ENCODE measurements around the gene CDH23.

DNA sequence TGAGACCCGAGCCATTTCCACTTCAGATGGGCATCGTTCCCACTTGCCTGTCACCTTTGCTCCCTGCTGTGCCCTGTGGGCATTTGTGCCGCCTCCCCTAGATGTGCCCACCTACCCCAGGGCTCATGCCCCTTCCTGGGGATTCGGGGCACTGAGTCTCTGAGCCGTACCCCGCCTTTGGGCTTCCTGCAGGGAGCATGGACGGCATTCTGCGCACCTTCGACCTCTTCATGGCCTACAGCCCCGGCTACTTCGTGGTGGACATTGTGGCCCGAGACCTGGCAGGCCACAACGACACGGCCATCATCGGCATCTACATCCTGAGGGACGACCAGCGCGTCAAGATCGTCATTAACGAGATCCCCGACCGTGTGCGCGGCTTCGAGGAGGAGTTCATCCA lies 412.9 kb downstream of the CDH23 start:
- TF ChIP-seq, protein P1, sequence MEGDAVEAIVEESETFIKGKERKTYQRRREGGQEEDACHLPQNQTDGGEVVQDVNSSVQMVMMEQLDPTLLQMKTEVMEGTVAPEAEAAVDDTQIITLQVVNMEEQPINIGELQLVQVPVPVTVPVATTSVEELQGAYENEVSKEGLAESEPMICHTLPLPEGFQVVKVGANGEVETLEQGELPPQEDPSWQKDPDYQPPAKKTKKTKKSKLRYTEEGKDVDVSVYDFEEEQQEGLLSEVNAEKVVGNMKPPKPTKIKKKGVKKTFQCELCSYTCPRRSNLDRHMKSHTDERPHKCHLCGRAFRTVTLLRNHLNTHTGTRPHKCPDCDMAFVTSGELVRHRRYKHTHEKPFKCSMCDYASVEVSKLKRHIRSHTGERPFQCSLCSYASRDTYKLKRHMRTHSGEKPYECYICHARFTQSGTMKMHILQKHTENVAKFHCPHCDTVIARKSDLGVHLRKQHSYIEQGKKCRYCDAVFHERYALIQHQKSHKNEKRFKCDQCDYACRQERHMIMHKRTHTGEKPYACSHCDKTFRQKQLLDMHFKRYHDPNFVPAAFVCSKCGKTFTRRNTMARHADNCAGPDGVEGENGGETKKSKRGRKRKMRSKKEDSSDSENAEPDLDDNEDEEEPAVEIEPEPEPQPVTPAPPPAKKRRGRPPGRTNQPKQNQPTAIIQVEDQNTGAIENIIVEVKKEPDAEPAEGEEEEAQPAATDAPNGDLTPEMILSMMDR (IDR thresholded peaks at IDR 0.05): no peak
- TF ChIP-seq SMAD4 (CRISPR knock-in tag; IDR thresholded peaks at IDR 0.05): no peak
- TF ChIP-seq, protein P2, sequence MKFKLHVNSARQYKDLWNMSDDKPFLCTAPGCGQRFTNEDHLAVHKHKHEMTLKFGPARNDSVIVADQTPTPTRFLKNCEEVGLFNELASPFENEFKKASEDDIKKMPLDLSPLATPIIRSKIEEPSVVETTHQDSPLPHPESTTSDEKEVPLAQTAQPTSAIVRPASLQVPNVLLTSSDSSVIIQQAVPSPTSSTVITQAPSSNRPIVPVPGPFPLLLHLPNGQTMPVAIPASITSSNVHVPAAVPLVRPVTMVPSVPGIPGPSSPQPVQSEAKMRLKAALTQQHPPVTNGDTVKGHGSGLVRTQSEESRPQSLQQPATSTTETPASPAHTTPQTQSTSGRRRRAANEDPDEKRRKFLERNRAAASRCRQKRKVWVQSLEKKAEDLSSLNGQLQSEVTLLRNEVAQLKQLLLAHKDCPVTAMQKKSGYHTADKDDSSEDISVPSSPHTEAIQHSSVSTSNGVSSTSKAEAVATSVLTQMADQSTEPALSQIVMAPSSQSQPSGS (CRISPR knock-in tag; IDR thresholded peaks at IDR 0.05; ENCODE audit: borderline replicate concordance, low read depth): no peak
- TF ChIP-seq HMGXB4 (CRISPR knock-in tag; IDR thresholded peaks at IDR 0.05): no peak

Measured in WTC11 (cell line).